ENCODE results near the gene MAN1C1. TPM values are rescaled to one million over a fixed set of nuclear protein-coding genes. Genes with fewer than 3 reads are reported as not detected.

Gene MAN1C1
- total and polyA plus RNA-seq, 10 of the 15 experiments (the other 5 are each of a cell fraction or from before 2014, with no cell fraction given), result 0.12 to 0.56 (median 0.22) TPM; not detected in 3

DNA sequence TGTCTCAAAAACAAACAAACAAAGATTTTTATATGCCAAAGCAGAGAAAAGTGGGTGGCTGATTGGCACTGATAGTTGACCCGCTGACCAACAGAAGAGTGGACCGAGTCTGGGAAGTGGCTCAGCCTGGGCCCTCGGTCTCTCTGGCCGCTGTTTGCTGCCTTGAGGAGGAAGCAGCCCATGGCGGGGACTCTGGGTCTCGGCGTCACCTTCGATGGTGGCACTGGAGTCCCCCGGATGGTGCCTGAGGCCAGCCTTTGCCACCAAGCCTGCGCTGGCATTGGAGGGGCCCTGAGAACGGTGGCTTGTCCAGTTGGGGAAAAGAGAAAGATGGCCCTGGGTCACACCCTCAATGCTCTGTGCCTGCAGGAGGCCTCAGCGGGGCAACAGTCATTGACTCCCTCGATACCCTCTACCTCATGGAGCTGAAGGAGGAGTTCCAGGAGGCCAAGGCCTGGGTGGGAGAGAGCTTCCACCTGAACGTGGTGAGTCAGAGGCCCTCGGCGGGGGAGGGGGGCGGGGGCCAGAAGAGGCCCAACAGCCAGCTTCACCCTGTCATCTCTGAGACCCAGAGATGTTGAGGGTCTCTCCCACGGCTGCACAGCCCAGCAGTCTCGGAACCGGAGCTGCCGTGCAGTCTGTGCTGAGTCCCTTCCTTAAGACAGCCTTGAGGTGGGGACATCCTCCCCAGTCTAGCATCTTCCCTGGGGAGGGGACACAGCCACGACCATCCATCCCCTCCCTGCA is 129.9 kb downstream of the MAN1C1 start:
- ATAC-seq (no peak), FAIRE-seq (no peak), DNase-seq (ENCODE audit: low read depth, low spot score) (no peak)
- ChIA-PET SMC1A (ENCODE audit: uncharacterized antibody, unreplicated experiment) (interaction anchor here (0.6 kb wide), 1 partner anchor 251 kb away, joined by 3 read pairs; no protein-coding TSS in a partner anchor), POLR2A (no interaction called here), CTCF (interaction anchor here (0.7 kb wide), 1 partner anchor 225 kb away, joined by 3 read pairs; no protein-coding TSS in a partner anchor), RAD21 (ENCODE audit: unreplicated experiment) (no interaction called here)
- Histone ChIP-seq H3K9me3 (replicated peaks; ENCODE audit: control insufficient read depth, insufficient read depth, low read length) (no peaks in the 10 kb centered on the region), H3K27me3 (replicated peaks in 1 of 2; ENCODE audit: control insufficient read depth in 2 of 2, insufficient read depth in 2 of 2, low read length in 1 of 2) (peaks cover 7 to 10% of the 10 kb centered on the region in 2 experiments), H2AFZ (ENCODE audit: control insufficient read depth, low read depth, low read length) (no peak overlapping the region), H3K4me3 (no peak overlapping the region), H4K20me1 (ENCODE audit: control insufficient read depth, insufficient read depth) (no peaks in the 10 kb centered on the region; the same call in 1 of the 2 replicates), H3K9ac (ENCODE audit: control insufficient read depth, insufficient read depth, low read length) (no peak overlapping the region), H3K36me3 (ENCODE audit: control insufficient read depth in 2 of 2, insufficient read depth in 2 of 2, low read length in 1 of 2) (no peaks in the 10 kb centered on the region), H3K4me1 (ENCODE audit: control insufficient read depth, insufficient read depth, low read length) (no peaks in the 10 kb centered on the region), H3K27ac (ENCODE audit: control insufficient read depth, insufficient read depth) (no peak overlapping the region), H3K79me2 (ENCODE audit: control insufficient read depth, insufficient read depth, low read length) (no peaks in the 10 kb centered on the region), H3K4me2 (ENCODE audit: control insufficient read depth, insufficient read depth) (no peak overlapping the region)
- WGBS (ENCODE audit: insufficient coverage, insufficient replicate concordance, low lambda C conversion rate, missing lambda C conversion rate), result 66% methylated on average over 19 of the region's 22 CpGs
- intact Hi-C loops (cut with micrococcal nuclease; ENCODE audit: unreplicated experiment), result no loop called here
- TF ChIP-seq ZNF207 (IDR thresholded peaks at IDR 0.05; ENCODE audit: borderline replicate concordance) (no peak), PML (IDR thresholded peaks at IDR 0.05; ENCODE audit: low read length) (no peak), POLR2AphosphoS2 (IDR thresholded peaks at IDR 0.05; ENCODE audit: low read depth, low read length) (no peak), CHD2 (IDR thresholded peaks at IDR 0.05; ENCODE audit: borderline replicate concordance, low read depth, low read length) (no peak), ATF7 (IDR thresholded peaks at IDR 0.05; ENCODE audit: low read depth) (no peak), MTA3 (IDR thresholded peaks at IDR 0.05; ENCODE audit: borderline replicate concordance, low read length) (no peak), NR2C1 (IDR thresholded peaks at IDR 0.05) (no peak), ESRRA (IDR thresholded peaks at IDR 0.05; ENCODE audit: low read length) (no peak), EED (IDR thresholded peaks at IDR 0.05; ENCODE audit: low read depth) (no peak), JUND (IDR thresholded peaks at IDR 0.05; ENCODE audit: low read depth, low read length) (no peak), ZBED1 (IDR thresholded peaks at IDR 0.05; ENCODE audit: borderline replicate concordance) (no peak), EGR1 (IDR thresholded peaks at IDR 0.05; ENCODE audit: borderline replicate concordance in 1 of 2, low read depth in 2 of 2, low read length in 2 of 2) (no peak)
- TF ChIP-seq, protein P1, sequence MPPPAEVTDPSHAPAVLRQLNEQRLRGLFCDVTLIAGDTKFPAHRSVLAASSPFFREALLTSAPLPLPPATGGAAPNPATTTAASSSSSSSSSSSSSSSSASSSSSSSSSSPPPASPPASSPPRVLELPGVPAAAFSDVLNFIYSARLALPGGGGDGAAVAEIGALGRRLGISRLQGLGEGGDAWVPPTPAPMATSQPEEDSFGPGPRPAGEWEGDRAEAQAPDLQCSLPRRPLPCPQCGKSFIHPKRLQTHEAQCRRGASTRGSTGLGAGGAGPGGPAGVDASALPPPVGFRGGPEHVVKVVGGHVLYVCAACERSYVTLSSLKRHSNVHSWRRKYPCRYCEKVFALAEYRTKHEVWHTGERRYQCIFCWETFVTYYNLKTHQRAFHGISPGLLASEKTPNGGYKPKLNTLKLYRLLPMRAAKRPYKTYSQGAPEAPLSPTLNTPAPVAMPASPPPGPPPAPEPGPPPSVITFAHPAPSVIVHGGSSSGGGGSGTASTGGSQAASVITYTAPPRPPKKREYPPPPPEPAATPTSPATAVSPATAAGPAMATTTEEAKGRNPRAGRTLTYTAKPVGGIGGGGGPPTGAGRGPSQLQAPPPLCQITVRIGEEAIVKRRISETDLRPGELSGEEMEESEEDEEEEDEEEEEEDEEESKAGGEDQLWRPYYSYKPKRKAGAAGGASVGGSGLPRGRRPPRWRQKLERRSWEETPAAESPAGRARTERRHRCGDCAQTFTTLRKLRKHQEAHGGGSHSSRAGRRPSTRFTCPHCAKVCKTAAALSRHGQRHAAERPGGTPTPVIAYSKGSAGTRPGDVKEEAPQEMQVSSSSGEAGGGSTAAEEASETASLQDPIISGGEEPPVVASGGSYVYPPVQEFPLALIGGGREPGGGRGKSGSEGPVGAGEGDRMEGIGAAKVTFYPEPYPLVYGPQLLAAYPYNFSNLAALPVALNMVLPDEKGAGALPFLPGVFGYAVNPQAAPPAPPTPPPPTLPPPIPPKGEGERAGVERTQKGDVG (CRISPR knock-in tag; IDR thresholded peaks at IDR 0.05), result no peak
- TF ChIP-seq, protein P2, sequence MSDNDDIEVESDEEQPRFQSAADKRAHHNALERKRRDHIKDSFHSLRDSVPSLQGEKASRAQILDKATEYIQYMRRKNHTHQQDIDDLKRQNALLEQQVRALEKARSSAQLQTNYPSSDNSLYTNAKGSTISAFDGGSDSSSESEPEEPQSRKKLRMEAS (IDR thresholded peaks at IDR 0.05; ENCODE audit: low read depth, low read length), result no peak
- TF ChIP-seq, protein P3, sequence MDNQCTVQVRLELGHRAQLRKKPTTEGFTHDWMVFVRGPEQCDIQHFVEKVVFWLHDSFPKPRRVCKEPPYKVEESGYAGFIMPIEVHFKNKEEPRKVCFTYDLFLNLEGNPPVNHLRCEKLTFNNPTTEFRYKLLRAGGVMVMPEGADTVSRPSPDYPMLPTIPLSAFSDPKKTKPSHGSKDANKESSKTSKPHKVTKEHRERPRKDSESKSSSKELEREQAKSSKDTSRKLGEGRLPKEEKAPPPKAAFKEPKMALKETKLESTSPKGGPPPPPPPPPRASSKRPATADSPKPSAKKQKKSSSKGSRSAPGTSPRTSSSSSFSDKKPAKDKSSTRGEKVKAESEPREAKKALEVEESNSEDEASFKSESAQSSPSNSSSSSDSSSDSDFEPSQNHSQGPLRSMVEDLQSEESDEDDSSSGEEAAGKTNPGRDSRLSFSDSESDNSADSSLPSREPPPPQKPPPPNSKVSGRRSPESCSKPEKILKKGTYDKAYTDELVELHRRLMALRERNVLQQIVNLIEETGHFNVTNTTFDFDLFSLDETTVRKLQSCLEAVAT (IDR thresholded peaks at IDR 0.05), result no peak
- in situ Hi-C loops (cut with MboI), result no loop called here
- no TSS peak for BruUV-seq (replicated peaks)

Data from GM12878 (cell line).